ENCODE measurements around the gene FAM237A.

FAM237A gene

GRCh38 chr2:206647985-206648384 is 5.7 kb downstream of the FAM237A start:
- no peak overlapping the region for H3K4me3 ChIP-seq (ENCODE audit: low read length in 2 of 2)
- no peak overlapping the region for H3K4me2 ChIP-seq (ENCODE audit: insufficient read depth, low read length, poor library complexity, severe bottlenecking)
- no peak overlapping the region for H2BK12ac ChIP-seq (ENCODE audit: low read length)
- H3K14ac ChIP-seq (ENCODE audit: low read length): no peak overlapping the region
- no peak overlapping the region for H3K4ac ChIP-seq (ENCODE audit: low read length)
- no peak overlapping the region for H3K27ac ChIP-seq (replicated peaks; ENCODE audit: low read length)
- peaks cover 0 to 13% (median 7%) of the 10 kb centered on the region in 3 experiments for H3K27me3 ChIP-seq (ENCODE audit: control insufficient read depth in 3 of 3, insufficient read depth in 3 of 3, low read depth in 1 of 3, low read length in 3 of 3)
- H3K4me1 ChIP-seq (ENCODE audit: control insufficient read depth in 2 of 2, insufficient read depth in 1 of 2, low read depth in 1 of 2, low read length in 2 of 2): no peaks in the 10 kb centered on the region
- no peak for DNase-seq (ENCODE audit: low spot score)
- H3K36me3 ChIP-seq (replicated peaks in 1 of 2; ENCODE audit: control insufficient read depth in 2 of 2, insufficient read depth in 2 of 2, low read length in 2 of 2): no peaks in the 10 kb centered on the region
- no peak overlapping the region for H2BK15ac ChIP-seq (ENCODE audit: low read length)
- H2AFZ ChIP-seq (ENCODE audit: low read length): no peak overlapping the region
- no peak overlapping the region for H2AK5ac ChIP-seq (ENCODE audit: low read depth, low read length)
- H4K8ac ChIP-seq (ENCODE audit: low read depth, low read length): no peak overlapping the region
- H3K9me3 ChIP-seq (replicated peaks in 1 of 2; ENCODE audit: control insufficient read depth in 2 of 2, insufficient read depth in 1 of 2, low read depth in 1 of 2, low read length in 2 of 2): no peaks in the 10 kb centered on the region
- H3K9ac ChIP-seq (ENCODE audit: low read depth, low read length, poor library complexity): no peak overlapping the region
- no CpG with 5 or more reads among the region's 1 CpG for WGBS, 2 donors (ENCODE audit: extremely low coverage in 2 of 2, insufficient read length in 2 of 2, insufficient replicate concordance in 1 of 2)
- no peak overlapping the region for H2BK5ac ChIP-seq (ENCODE audit: low read length)
- H3K23ac ChIP-seq (ENCODE audit: low read depth, low read length, poor library complexity): no peak overlapping the region
- H2BK120ac ChIP-seq (ENCODE audit: low read depth, low read length): no peak overlapping the region
- no peaks in the 10 kb centered on the region for H3K79me1 ChIP-seq (ENCODE audit: low read depth, low read length)
- no peak overlapping the region for H4K91ac ChIP-seq (ENCODE audit: low read depth, low read length, poor library complexity)
- no peak overlapping the region for H3K18ac ChIP-seq (ENCODE audit: low read length)

DNA sequence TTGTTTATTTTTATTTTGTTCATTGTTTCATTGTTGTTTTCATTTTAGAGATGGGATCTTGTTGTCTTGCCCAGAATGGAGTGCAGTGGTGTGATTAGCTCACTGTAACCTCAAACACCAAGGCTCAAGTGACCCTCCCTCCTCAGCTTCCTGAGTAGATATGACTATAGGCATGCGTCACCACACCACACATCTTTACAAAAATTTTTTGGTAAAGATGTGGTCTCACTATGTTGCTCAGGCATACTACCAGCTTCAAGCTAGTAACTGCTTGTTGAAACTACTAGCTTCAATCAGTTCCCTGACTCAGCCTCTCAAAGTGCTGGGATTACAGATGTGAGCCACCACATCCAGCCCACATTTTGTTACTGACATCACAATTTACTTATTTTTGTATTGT is 14.8 kb downstream of the FAM237A start:
- Histone ChIP-seq H3K9ac (ENCODE audit: low read depth, low read length, poor library complexity) (no peak overlapping the region), H3K18ac (ENCODE audit: low read length) (no peak overlapping the region), H4K8ac (ENCODE audit: low read depth, low read length) (no peak overlapping the region), H2BK15ac (ENCODE audit: low read length) (no peak overlapping the region), H3K27me3 (ENCODE audit: control insufficient read depth in 3 of 3, insufficient read depth in 3 of 3, low read depth in 1 of 3, low read length in 3 of 3) (peaks cover 0 to 7% (median 0%) of the 10 kb centered on the region in 3 experiments), H3K79me1 (ENCODE audit: low read depth, low read length) (no peaks in the 10 kb centered on the region), H3K9me3 (replicated peaks in 1 of 2; ENCODE audit: control insufficient read depth in 2 of 2, insufficient read depth in 1 of 2, low read depth in 1 of 2, low read length in 2 of 2) (no peaks in the 10 kb centered on the region), H2BK5ac (ENCODE audit: low read length) (no peak overlapping the region), H3K23ac (ENCODE audit: low read depth, low read length, poor library complexity) (no peak overlapping the region), H3K36me3 (replicated peaks in 1 of 2; ENCODE audit: control insufficient read depth in 2 of 2, insufficient read depth in 2 of 2, low read length in 2 of 2) (no peaks in the 10 kb centered on the region), H3K14ac (ENCODE audit: low read length) (no peak overlapping the region), H2AFZ (ENCODE audit: low read length) (no peak overlapping the region), H3K4ac (ENCODE audit: low read length) (no peak overlapping the region), H3K4me1 (ENCODE audit: control insufficient read depth in 2 of 2, insufficient read depth in 1 of 2, low read depth in 1 of 2, low read length in 2 of 2) (no peaks in the 10 kb centered on the region), H2AK5ac (ENCODE audit: low read depth, low read length) (no peak overlapping the region), H4K91ac (ENCODE audit: low read depth, low read length, poor library complexity) (no peak overlapping the region), H3K27ac (replicated peaks; ENCODE audit: low read length) (no peak overlapping the region), H3K4me2 (ENCODE audit: insufficient read depth, low read length, poor library complexity, severe bottlenecking) (no peak overlapping the region), H2BK12ac (ENCODE audit: low read length) (no peak overlapping the region), H2BK120ac (ENCODE audit: low read depth, low read length) (no peak overlapping the region), H3K4me3 (ENCODE audit: low read length in 2 of 2) (no peak overlapping the region)
- no CpG with 5 or more reads among the region's 1 CpG for WGBS, 2 donors (ENCODE audit: extremely low coverage in 2 of 2, insufficient read length in 2 of 2, insufficient replicate concordance in 1 of 2)
- DNase-seq (ENCODE audit: low spot score): no peak

DNA sequence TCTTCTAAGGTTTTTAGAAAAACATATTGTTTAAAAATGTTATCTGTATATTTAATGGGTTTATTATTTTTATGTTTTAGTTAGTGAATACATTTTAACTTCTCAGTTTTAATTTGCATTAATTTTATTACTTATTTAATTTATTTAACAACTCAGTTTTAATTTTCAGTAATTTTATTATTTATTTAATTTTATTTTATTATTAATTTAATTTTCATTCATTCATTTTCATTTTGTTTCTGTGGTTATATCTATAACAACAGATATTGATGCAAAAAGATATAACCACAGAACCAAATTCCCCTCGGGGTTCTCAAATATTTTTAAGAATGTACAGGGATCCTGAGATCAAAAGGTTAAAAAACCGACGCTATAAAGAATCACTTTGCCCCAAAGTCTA is 23.0 kb downstream of the FAM237A start:
- Histone ChIP-seq H3K23ac (ENCODE audit: low read depth, low read length, poor library complexity) (no peak overlapping the region), H3K4me1 (ENCODE audit: control insufficient read depth in 2 of 2, insufficient read depth in 1 of 2, low read depth in 1 of 2, low read length in 2 of 2) (peaks cover 0 to 5% of the 10 kb centered on the region in 2 donors), H2BK15ac (ENCODE audit: low read length) (no peak overlapping the region), H2BK5ac (ENCODE audit: low read length) (no peak overlapping the region), H3K27ac (replicated peaks; ENCODE audit: low read length) (no peak overlapping the region), H3K18ac (ENCODE audit: low read length) (no peak overlapping the region), H3K27me3 (ENCODE audit: control insufficient read depth in 3 of 3, insufficient read depth in 3 of 3, low read depth in 1 of 3, low read length in 3 of 3) (peaks cover 0 to 48% (median 0%) of the 10 kb centered on the region in 3 experiments), H2AK5ac (ENCODE audit: low read depth, low read length) (no peak overlapping the region), H3K79me1 (ENCODE audit: low read depth, low read length) (no peaks in the 10 kb centered on the region), H3K14ac (ENCODE audit: low read length) (no peak overlapping the region), H4K8ac (ENCODE audit: low read depth, low read length) (no peak overlapping the region), H2AFZ (ENCODE audit: low read length) (no peak overlapping the region), H4K91ac (ENCODE audit: low read depth, low read length, poor library complexity) (no peak overlapping the region), H3K9me3 (replicated peaks in 1 of 2; ENCODE audit: control insufficient read depth in 2 of 2, insufficient read depth in 1 of 2, low read depth in 1 of 2, low read length in 2 of 2) (no peaks in the 10 kb centered on the region), H2BK12ac (ENCODE audit: low read length) (no peak overlapping the region), H3K36me3 (replicated peaks in 1 of 2; ENCODE audit: control insufficient read depth in 2 of 2, insufficient read depth in 2 of 2, low read length in 2 of 2) (no peaks in the 10 kb centered on the region), H2BK120ac (ENCODE audit: low read depth, low read length) (no peak overlapping the region), H3K4ac (ENCODE audit: low read length) (no peak overlapping the region), H3K9ac (ENCODE audit: low read depth, low read length, poor library complexity) (no peak overlapping the region), H3K4me2 (ENCODE audit: insufficient read depth, low read length, poor library complexity, severe bottlenecking) (no peak overlapping the region), H3K4me3 (ENCODE audit: low read length in 2 of 2) (no peak overlapping the region)
- WGBS, 2 donors (ENCODE audit: extremely low coverage in 2 of 2, insufficient read length in 2 of 2, insufficient replicate concordance in 1 of 2): no CpG with 5 or more reads among the region's 3 CpGs
- no peak for DNase-seq (ENCODE audit: low spot score)

- no peak overlapping the region for H3K18ac ChIP-seq (ENCODE audit: low read length)
- H2AK5ac ChIP-seq (ENCODE audit: low read depth, low read length): no peak overlapping the region
- no peak overlapping the region for H3K4me3 ChIP-seq (ENCODE audit: low read length in 2 of 2)
- no peak overlapping the region for H2BK120ac ChIP-seq (ENCODE audit: low read depth, low read length)
- H3K79me1 ChIP-seq (ENCODE audit: low read depth, low read length): no peaks in the 10 kb centered on the region
- peaks cover 0 to 5% of the 10 kb centered on the region in 2 donors for H3K4me1 ChIP-seq (ENCODE audit: control insufficient read depth in 2 of 2, insufficient read depth in 1 of 2, low read depth in 1 of 2, low read length in 2 of 2)
- no peaks in the 10 kb centered on the region for H3K9me3 ChIP-seq (replicated peaks in 1 of 2; ENCODE audit: control insufficient read depth in 2 of 2, insufficient read depth in 1 of 2, low read depth in 1 of 2, low read length in 2 of 2)
- H3K27ac ChIP-seq (replicated peaks; ENCODE audit: low read length): no peak overlapping the region
- H2BK5ac ChIP-seq (ENCODE audit: low read length): no peak overlapping the region
- peaks cover 0 to 23% (median 0%) of the 10 kb centered on the region in 3 experiments for H3K27me3 ChIP-seq (ENCODE audit: control insufficient read depth in 3 of 3, insufficient read depth in 3 of 3, low read depth in 1 of 3, low read length in 3 of 3)
- no CpG with 5 or more reads among the region's 7 CpGs for WGBS, 2 donors (ENCODE audit: extremely low coverage in 2 of 2, insufficient read length in 2 of 2, insufficient replicate concordance in 1 of 2)
- H2AFZ ChIP-seq (ENCODE audit: low read length): no peak overlapping the region
- H3K4ac ChIP-seq (ENCODE audit: low read length): no peak overlapping the region
- no peak overlapping the region for H4K91ac ChIP-seq (ENCODE audit: low read depth, low read length, poor library complexity)
- no peak for DNase-seq (ENCODE audit: low spot score)
- H3K4me2 ChIP-seq (ENCODE audit: insufficient read depth, low read length, poor library complexity, severe bottlenecking): no peak overlapping the region
- no peaks in the 10 kb centered on the region for H3K36me3 ChIP-seq (replicated peaks in 1 of 2; ENCODE audit: control insufficient read depth in 2 of 2, insufficient read depth in 2 of 2, low read length in 2 of 2)
- H2BK15ac ChIP-seq (ENCODE audit: low read length): no peak overlapping the region
- no peak overlapping the region for H3K23ac ChIP-seq (ENCODE audit: low read depth, low read length, poor library complexity)
- no peak overlapping the region for H3K9ac ChIP-seq (ENCODE audit: low read depth, low read length, poor library complexity)
- H2BK12ac ChIP-seq (ENCODE audit: low read length): no peak overlapping the region
- no peak overlapping the region for H3K14ac ChIP-seq (ENCODE audit: low read length)
- no peak overlapping the region for H4K8ac ChIP-seq (ENCODE audit: low read depth, low read length)
Observed at GRCh38 chr2:206670531-206671319, 28.4 kb downstream of the FAM237A start.
